Right lobe of liver (tissue), 6 donors: ENCODE data around the gene GNG12. TPM values are rescaled to one million over a fixed set of nuclear protein-coding genes. Genes with fewer than 3 reads are reported as not detected.

Source experiments
- ATAC-seq, 4 donors: fragments of 200-7000 bp; cut with Tn5 transposase; one replicate each; pipeline ENCODE4 v1.9.1; 2020; ENCODE audit warnings: mild to moderate bottlenecking in 4 of 4, moderate library complexity in 4 of 4
- DNase-seq, 3 donors: peaks; one replicate each; pipeline ENCODE4 v3.0.0-alpha.2; 2020
- H3K27ac ChIP-seq, 3 donors: fragments of 200-600 bp; one replicate each; pipeline ENCODE4 v1.8.0; 2022
- H3K27me3 ChIP-seq, 2 donors: fragments of 200-600 bp; one replicate each; pipeline ENCODE4 v1.8.0; 2022
- H3K36me3 ChIP-seq, 4 donors: fragments of 200-600 bp; sonication (generic) in 1 of 4; one replicate each; pipeline versions ENCODE4 v1.5.1 to v1.8.0; 2017 to 2022; ENCODE audit warnings: control low read depth in 1 of 4
- H3K4me1 ChIP-seq, 4 donors: fragments of 200-600 bp; sonication (generic) in 1 of 4; one replicate each; pipeline versions ENCODE4 v1.5.1 to v1.8.0; 2017 to 2022; ENCODE audit warnings: control low read depth in 1 of 4
- H3K4me3 ChIP-seq, 3 donors: fragments of 200-600 bp; one replicate each; pipeline ENCODE4 v1.8.0; 2022
- H3K9me3 ChIP-seq, 4 donors: fragments of 200-600 bp; sonication (generic) in 1 of 4; one replicate each; pipeline versions ENCODE4 v1.5.1 to v1.8.0; 2017 to 2022; ENCODE audit warnings: control low read depth in 1 of 4
- POLR2A ChIP-seq: fragments of 450-650 bp; IDR thresholded peaks from one replicate; pipeline ENCODE4 v1.6.1; 2017; ENCODE audit warnings: antibody characterized with exemption, mild to moderate bottlenecking
- WGBS: methylation state at CpG from one replicate; pipeline ENCODE4 v1.1.6; 2018; ENCODE audit warnings: low coverage, low lambda C conversion rate; ENCODE audit not compliant: insufficient coverage; ENCODE audit errors: missing lambda C conversion rate; 5-methylcytosine and 5-hydroxymethylcytosine counted together
- intact Hi-C, 2 donors: fragments of 100-400 bp; cut with DNase I; formaldehyde crosslinking; loops; one replicate each; pipeline versions ENCODE4 v1.11.2 to v1.14.1; 2022
- total RNA-seq, 6 experiments: library from RNA; depleted of rRNA in 2 of 6; stranded (reverse); fragments of >200 nt in 2 of 6; fragmentation: NEBNext Ultra II Directional in 3 of 6; extraction: Animal tissue kit (Norgen Biotek cat#: 25700) in 3 of 6; gene quantifications; one replicate each; pipeline versions ENCODE4 v1.1.0 to v1.2.4, GENCODE V29; 2016 to 2023
- TF ChIP-seq, protein P1 (sequence below), 4 donors: fragments of 200-600 bp in 3 of 4; fragments of 450-650 bp in 1 of 4; IDR thresholded peaks; one replicate each; pipeline versions ENCODE4 v1.5.1 to v1.8.0; 2016 to 2022; ENCODE audit warnings: antibody characterized with exemption in 4 of 4, mild to moderate bottlenecking in 2 of 4
- donor health status: DM: no; HTN: yes; CAD: no.
- donor health status: DM: no; HTN: no; CAD: no.
- donor health status: DM: no; HTN: no; CAD: no.
- donor health status: DM: no; HTN: yes; CAD: no.
- donor health status: DM: no; HTN: yes; CAD: no.

GNG12 gene
- total RNA-seq, 6 experiments from 2014 or later, result 18.8 to 52.7 (median 33.9) TPM

DNA sequence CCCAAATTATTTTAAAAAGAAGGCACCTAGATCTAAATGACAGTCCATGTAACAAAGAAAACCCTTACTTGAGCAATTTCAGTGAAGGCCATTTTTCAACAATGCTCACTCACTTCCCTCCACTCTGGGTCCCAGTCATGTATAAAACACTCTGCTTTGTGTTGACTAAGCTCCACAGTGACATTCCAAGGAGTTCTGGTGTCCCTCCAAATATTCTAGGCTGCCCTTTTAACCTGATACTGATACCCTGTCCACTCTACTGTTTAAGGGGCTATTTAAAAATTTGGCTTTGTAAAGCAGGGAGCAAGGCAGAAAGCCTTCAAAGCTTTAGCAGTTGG is 73.6 kb downstream of the GNG12 start:
- no peak for TF ChIP-seq POLR2A
- TF ChIP-seq, protein P1, sequence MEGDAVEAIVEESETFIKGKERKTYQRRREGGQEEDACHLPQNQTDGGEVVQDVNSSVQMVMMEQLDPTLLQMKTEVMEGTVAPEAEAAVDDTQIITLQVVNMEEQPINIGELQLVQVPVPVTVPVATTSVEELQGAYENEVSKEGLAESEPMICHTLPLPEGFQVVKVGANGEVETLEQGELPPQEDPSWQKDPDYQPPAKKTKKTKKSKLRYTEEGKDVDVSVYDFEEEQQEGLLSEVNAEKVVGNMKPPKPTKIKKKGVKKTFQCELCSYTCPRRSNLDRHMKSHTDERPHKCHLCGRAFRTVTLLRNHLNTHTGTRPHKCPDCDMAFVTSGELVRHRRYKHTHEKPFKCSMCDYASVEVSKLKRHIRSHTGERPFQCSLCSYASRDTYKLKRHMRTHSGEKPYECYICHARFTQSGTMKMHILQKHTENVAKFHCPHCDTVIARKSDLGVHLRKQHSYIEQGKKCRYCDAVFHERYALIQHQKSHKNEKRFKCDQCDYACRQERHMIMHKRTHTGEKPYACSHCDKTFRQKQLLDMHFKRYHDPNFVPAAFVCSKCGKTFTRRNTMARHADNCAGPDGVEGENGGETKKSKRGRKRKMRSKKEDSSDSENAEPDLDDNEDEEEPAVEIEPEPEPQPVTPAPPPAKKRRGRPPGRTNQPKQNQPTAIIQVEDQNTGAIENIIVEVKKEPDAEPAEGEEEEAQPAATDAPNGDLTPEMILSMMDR (IDR thresholded peaks at IDR 0.05), result no peak
- intact Hi-C loops, result loop anchor here (10.0 kb wide), 3 partner anchors 75 to 225 kb away; partner anchors contain the start of gene GNG12 (in 1 of the 2)
- Histone ChIP-seq H3K27me3 (no peaks in the 10 kb centered on the region), H3K9me3 (no peaks in the 10 kb centered on the region), H3K27ac (peak overlapping the region; percentile 67 to 95 (median 84)), H3K4me1 (peaks cover 0 to 22% (median 10%) of the 10 kb centered on the region in 4 donors), H3K36me3 (no peaks in the 10 kb centered on the region), H3K4me3 (no peak overlapping the region)
- ATAC-seq (peak; percentile 1 to 9 (median 3)), DNase-seq (no peak)

DNA sequence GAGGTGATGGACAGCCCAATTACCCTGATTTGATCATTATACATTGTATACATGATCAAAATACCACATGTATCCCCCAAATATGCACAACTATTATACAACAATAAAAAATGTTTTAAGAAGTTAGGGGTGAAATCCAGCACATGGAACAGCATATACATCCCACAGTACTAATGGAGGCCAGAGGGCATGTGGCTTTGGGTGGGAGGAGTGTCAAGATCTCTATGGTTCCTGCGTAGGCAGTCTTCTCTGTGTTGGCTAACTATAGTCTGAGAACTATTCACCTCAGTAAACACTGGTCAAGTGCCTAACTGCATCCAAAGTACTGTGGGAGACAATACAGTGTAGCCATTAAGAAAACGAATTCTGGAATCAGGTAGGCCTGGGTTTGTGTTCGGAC is 74.2 kb downstream of the GNG12 start:
- intact Hi-C loops, result loop anchor here in 1 of 2 donors (10.0 kb wide), 2 partner anchors 184 to 224 kb away; no protein-coding TSS in a partner anchor
- no peak for TF ChIP-seq POLR2A
- TF ChIP-seq, protein P1 (IDR thresholded peaks at IDR 0.05), result no peak
- Histone ChIP-seq H3K36me3 (no peaks in the 10 kb centered on the region), H3K27me3 (no peaks in the 10 kb centered on the region), H3K27ac (peak overlapping the region in 2 of 3 donors; percentile 84 to 95), H3K4me3 (no peak overlapping the region), H3K4me1 (peaks cover 0 to 22% (median 10%) of the 10 kb centered on the region in 4 donors), H3K9me3 (no peaks in the 10 kb centered on the region)
- WGBS, result 83% methylated on average over 3 of the region's 3 CpGs
- ATAC-seq, result no peak
- DNase-seq, result no peak

DNA sequence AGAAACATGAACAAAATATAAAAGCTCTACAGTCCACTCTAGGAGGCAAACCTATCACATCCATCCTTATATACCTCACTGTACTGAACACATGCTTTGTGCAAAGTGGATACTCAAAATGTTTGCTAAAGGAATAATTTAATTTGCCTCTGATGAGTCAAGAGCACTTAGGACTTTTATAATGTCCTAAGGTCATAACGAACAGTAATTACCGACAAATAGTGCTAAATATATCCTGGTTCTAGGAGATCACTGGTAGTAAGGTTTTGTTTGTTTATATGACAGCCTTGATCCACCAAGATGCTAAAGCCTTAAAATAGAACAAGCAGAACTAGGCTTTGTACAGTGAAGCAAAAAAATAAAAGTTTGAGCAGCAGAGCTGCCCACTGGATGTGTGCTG is 77.6 kb downstream of the GNG12 start:
- H3K27ac ChIP-seq, result no peak overlapping the region
- H3K4me1 ChIP-seq, result peaks cover 0 to 16% (median 9%) of the 10 kb centered on the region in 4 donors

DNA sequence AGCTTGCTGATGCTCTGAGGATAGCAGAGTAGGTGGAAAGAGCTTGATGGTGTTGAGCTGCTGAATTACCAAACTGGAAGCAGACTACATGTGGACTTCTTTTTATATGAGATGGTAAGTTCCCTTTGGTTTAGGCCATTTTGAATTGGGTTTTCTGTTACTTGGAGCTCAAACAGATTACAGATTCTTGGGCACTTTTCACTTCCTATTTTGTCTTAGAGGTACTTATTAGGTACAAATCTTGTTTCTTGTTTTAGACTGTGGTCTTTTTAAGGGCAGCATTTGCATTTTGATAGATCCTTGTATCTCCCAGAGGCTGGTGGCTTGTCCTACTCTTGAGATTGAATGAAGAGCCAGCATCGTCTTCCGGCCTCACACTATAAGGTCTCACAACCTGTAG is 78.1 kb downstream of the GNG12 start:
- no peak overlapping the region for H3K27ac ChIP-seq
- no peak for TF ChIP-seq POLR2A
- TF ChIP-seq, protein P1 (IDR thresholded peaks at IDR 0.05), result no peak
- no peak overlapping the region for H3K4me3 ChIP-seq
- no peaks in the 10 kb centered on the region for H3K9me3 ChIP-seq
- H3K4me1 ChIP-seq, result peaks cover 0 to 12% (median 8%) of the 10 kb centered on the region in 4 donors
- WGBS, result 93% methylated on average over 2 of the region's 2 CpGs
- intact Hi-C loops, result loop anchor here in 1 of 2 donors (10.0 kb wide), 2 partner anchors 180 to 220 kb away; no protein-coding TSS in a partner anchor
- no peaks in the 10 kb centered on the region for H3K36me3 ChIP-seq
- DNase-seq (no peak), ATAC-seq (no peak)
- H3K27me3 ChIP-seq, result no peaks in the 10 kb centered on the region

More for the DNA sequence above, 77.6 kb downstream of the GNG12 start:
- no peak for ATAC-seq
- no peak for DNase-seq
- 74% methylated on average over 2 of the region's 2 CpGs for WGBS
- intact Hi-C loops, result loop anchor here in 1 of 2 donors (10.0 kb wide), 2 partner anchors 181 to 221 kb away; no protein-coding TSS in a partner anchor
- TF ChIP-seq POLR2A, result no peak
- TF ChIP-seq, protein P1 (IDR thresholded peaks at IDR 0.05), result no peak
- H3K9me3 ChIP-seq, result no peaks in the 10 kb centered on the region
- H3K36me3 ChIP-seq, result no peaks in the 10 kb centered on the region
- H3K4me3 ChIP-seq, result no peak overlapping the region
- no peaks in the 10 kb centered on the region for H3K27me3 ChIP-seq
